ENCODE data around the gene PCGF3.
"Not testable (repeated sequence)": the region's sequence is repeated elsewhere in the genome, so short reads cannot be mapped to it uniquely, and the experiment has no call there.

PCGF3 gene

DNA sequence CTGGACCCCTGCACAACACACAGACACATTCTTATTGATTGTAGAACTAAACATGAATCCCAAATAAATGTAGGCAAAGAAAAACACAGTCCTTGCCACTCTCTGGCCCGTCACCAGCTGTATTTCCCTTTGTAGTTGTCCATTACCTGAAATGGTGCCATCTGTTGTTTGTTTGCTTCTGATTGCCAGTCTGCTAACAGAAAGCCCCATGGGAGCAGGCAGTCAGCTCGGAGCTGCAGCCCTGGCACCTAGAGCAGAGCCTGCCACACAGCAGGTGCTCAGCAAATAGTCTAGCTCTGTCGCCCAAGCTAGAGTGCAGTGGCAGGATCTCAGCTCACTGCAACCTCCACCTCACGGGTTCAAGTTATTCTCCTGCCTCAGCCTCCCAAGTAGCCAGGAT is 91.4 kb downstream of the PCGF3 start:
- Histone ChIP-seq H3K27ac (no peak overlapping the region), H3K27me3 (peaks cover 0 to 56% of the 10 kb centered on the region in 2 donors), H3K4me3 (no peak overlapping the region), H3K36me3 (no peaks in the 10 kb centered on the region), H3K9me3 (no peaks in the 10 kb centered on the region), H3K4me1 (peaks cover 0 to 22% (median 18%) of the 10 kb centered on the region in 4 donors)
- intact Hi-C loops (cut with DNase I; ENCODE audit: low total_unique reads) = no loop called here
- no peak for TF ChIP-seq CTCF (IDR thresholded peaks at IDR 0.05)
- no peak for DNase-seq

DNA sequence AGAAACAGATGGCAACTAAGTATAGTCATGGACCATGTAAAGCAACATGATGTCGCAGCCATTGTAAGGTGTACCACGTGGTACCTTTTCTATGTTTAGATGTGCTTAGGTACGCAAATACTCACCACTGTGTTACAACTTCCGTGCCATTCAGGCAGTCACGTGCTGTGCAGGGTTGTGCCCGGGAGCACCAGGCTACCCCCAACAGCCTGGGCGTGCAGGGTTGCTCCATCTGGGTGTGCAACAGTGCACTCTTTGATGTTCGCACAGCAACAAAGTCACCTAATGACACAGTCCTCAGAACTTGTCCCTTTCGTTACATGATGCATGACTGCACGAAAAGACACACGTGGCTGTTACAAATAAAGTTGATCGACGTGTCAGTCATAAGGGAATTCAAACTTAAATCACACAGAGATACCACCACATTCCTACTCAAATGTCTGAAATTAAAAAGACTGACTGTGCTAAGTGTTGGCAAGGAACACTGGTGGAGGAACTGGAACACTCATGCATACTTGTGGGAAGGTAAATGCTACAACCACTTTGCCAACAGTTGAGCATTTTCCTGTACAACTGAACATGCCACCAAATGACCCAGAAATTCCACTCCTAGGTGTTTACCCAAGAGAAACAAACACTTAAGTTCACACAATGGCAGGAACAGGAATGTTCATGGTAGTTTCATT is 95.9 kb downstream of the PCGF3 start:
- no peaks in the 10 kb centered on the region for H3K36me3 ChIP-seq
- TF ChIP-seq CTCF (IDR thresholded peaks at IDR 0.05) = no peak
- peaks cover 0 to 26% of the 10 kb centered on the region in 2 donors for H3K27me3 ChIP-seq
- intact Hi-C loops (cut with DNase I; ENCODE audit: low total_unique reads) = no loop called here
- DNase-seq = no peak
- no peak overlapping the region for H3K27ac ChIP-seq
- no peaks in the 10 kb centered on the region for H3K4me1 ChIP-seq
- H3K4me3 ChIP-seq = no peak overlapping the region
- H3K9me3 ChIP-seq = no peaks in the 10 kb centered on the region

GRCh38 chr4:803884-804283 is 98.3 kb downstream of the PCGF3 start:
- H3K4me1 ChIP-seq = no peaks in the 10 kb centered on the region
- H3K27me3 ChIP-seq = peaks cover 0 to 15% of the 10 kb centered on the region in 2 donors
- intact Hi-C loops (cut with DNase I; ENCODE audit: low total_unique reads) = no loop called here
- H3K27ac ChIP-seq = no peak overlapping the region
- no peak for TF ChIP-seq CTCF (IDR thresholded peaks at IDR 0.05)
- no peak for DNase-seq
- H3K9me3 ChIP-seq = no peaks in the 10 kb centered on the region
- no peaks in the 10 kb centered on the region for H3K36me3 ChIP-seq
- no peak overlapping the region for H3K4me3 ChIP-seq

- Histone ChIP-seq H3K36me3 (no peaks in the 10 kb centered on the region), H3K27ac (no peak overlapping the region), H3K9me3 (no peaks in the 10 kb centered on the region), H3K4me1 (no peaks in the 10 kb centered on the region), H3K4me3 (no peak overlapping the region), H3K27me3 (peaks cover 0 to 20% of the 10 kb centered on the region in 2 donors)
- intact Hi-C loops (cut with DNase I; ENCODE audit: low total_unique reads) = no loop called here
- no peak for DNase-seq
- no peak for TF ChIP-seq CTCF (IDR thresholded peaks at IDR 0.05)
Measured at GRCh38 chr4:804804-805203, 99.2 kb downstream of the PCGF3 start.

GRCh38 chr4:806979-807378 is 101.3 kb downstream of the PCGF3 start:
- intact Hi-C loops (cut with DNase I; ENCODE audit: low total_unique reads); DNase-seq: not testable (repeated sequence)

GRCh38 chr4:807792-808191 is 102.2 kb downstream of the PCGF3 start:
- intact Hi-C loops (cut with DNase I; ENCODE audit: low total_unique reads) = no loop called here
- Histone ChIP-seq H3K36me3 (no peaks in the 10 kb centered on the region), H3K9me3 (no peaks in the 10 kb centered on the region), H3K4me3 (no peak overlapping the region), H3K27ac (no peak overlapping the region), H3K27me3 (peaks cover 0 to 39% of the 10 kb centered on the region in 2 donors), H3K4me1 (no peaks in the 10 kb centered on the region)
- no peak for DNase-seq
- TF ChIP-seq CTCF (IDR thresholded peaks at IDR 0.05) = no peak

More at GRCh38 chr4:806979-807378, 101.3 kb downstream of the PCGF3 start:
- not testable (repeated sequence) for H3K9me3 ChIP-seq, H3K27ac ChIP-seq, H3K4me3 ChIP-seq, H3K36me3 ChIP-seq, H3K4me1 ChIP-seq
- peaks cover 0 to 31% of the 10 kb centered on the region in 2 donors for H3K27me3 ChIP-seq
